ENCODE data around the gene CEP44.
"Not testable (repeated sequence)": the region's sequence is repeated elsewhere in the genome, so short reads cannot be mapped to it uniquely, and the experiment has no call there.

The CEP44 gene

DNA sequence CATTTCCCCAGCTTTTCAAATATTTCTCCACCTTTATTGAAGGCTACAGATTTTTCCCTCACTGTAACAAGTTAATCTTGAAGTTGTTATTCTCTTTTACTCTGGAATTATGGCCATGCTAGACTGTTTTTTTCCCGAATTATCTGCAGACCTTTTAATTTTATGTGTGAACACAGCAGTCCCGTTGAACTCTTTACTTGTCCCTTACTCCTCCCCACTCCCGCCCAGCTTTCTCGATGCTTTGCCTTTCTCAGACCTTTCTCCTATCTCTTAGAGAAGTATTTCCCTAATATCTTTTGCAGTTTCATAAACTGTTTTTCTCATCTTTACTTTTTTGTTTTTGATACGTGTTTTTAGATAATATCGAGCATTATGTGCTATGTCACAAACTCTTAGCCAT is 776 bp downstream of the CEP44 start:
- no peak for DNase-seq (ENCODE audit: low read depth)
- TF ChIP-seq, protein P1, sequence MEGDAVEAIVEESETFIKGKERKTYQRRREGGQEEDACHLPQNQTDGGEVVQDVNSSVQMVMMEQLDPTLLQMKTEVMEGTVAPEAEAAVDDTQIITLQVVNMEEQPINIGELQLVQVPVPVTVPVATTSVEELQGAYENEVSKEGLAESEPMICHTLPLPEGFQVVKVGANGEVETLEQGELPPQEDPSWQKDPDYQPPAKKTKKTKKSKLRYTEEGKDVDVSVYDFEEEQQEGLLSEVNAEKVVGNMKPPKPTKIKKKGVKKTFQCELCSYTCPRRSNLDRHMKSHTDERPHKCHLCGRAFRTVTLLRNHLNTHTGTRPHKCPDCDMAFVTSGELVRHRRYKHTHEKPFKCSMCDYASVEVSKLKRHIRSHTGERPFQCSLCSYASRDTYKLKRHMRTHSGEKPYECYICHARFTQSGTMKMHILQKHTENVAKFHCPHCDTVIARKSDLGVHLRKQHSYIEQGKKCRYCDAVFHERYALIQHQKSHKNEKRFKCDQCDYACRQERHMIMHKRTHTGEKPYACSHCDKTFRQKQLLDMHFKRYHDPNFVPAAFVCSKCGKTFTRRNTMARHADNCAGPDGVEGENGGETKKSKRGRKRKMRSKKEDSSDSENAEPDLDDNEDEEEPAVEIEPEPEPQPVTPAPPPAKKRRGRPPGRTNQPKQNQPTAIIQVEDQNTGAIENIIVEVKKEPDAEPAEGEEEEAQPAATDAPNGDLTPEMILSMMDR (IDR thresholded peaks at IDR 0.05; ENCODE audit: low read depth, low read length, missing control alignments) = no peak

DNA sequence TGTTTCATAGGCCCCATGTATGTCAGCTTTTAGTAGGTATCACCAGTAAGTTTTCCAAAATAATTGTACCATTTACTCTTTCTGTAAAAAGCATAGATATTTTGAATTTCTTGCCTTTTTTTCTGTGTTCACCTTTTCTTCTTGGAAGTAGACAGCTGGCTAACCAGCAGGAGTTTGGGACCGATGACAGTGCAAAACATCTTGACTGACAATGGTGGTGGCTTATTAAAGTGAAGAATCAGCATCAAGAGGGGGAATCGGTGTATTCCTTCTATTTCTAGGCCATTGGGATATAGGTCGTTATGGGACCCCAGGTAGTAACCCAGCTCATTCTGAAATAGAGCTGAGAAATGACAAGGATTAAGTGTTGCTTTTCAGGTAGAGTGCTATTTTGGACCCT is 3.2 kb downstream of the CEP44 start:
- no peak overlapping the region for H3K4me3 ChIP-seq (ENCODE audit: low read depth, low read length)
- TF ChIP-seq, protein P1 (IDR thresholded peaks at IDR 0.05; ENCODE audit: low read depth, low read length, missing control alignments) = no peak
- DNase-seq (ENCODE audit: low read depth) = no peak

More for the DNA sequence above, 776 bp downstream of the CEP44 start:
- H3K4me3 ChIP-seq (ENCODE audit: low read depth, low read length) = peak overlapping the region; percentile 95

DNA sequence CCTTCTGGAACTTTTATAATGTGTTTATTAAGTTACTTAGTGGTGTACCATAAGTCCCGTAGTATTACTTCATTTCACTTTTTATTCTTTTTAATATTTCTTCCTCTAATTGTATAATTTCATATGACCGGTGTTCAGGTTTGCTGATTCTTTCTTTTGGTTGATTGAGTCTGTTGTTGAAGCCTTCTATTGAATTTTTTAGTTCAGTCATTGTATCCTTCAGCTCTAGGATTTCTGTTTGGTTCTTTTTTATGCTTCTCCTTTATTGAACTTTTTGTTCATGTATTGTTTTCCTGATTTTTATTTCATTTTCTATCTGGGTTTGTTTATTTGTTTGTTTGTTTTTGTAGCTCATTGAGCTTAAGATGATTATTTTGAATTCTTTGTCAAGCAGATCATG is 8.8 kb downstream of the CEP44 start:
- no peak overlapping the region for H3K4me3 ChIP-seq (ENCODE audit: low read depth, low read length)
- TF ChIP-seq, protein P1 (IDR thresholded peaks at IDR 0.05; ENCODE audit: low read depth, low read length, missing control alignments) = no peak
- no peak for DNase-seq (ENCODE audit: low read depth)

- DNase-seq (ENCODE audit: low read depth); H3K4me3 ChIP-seq (ENCODE audit: low read depth, low read length): not testable (repeated sequence)
Measured at GRCh38 chr4:174294641-174295040, 10.9 kb downstream of the CEP44 start.

DNA sequence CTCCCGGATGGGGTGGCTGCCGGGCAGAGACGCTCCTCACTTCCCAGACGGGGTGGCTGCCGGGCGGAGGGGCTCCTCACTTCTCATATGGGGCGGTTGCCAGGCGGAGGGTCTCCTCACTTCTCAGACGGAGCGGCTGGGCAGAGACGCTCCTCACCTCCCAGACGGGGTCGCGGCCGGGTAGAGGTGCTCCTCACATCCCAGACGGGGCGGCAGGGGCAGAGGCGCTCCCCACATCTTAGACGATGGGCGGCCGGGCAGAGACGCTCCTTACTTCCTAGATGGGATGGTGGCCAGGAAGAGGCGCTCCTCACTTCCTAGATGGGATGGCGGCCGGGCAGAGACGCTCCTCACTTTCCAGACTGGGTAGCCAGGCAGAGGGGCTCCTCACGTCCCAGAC is 11.4 kb downstream of the CEP44 start:
- DNase-seq (ENCODE audit: low read depth) = not testable (repeated sequence)

GRCh38 chr4:174303687-174304086 is 20.0 kb downstream of the CEP44 start:
- no peak overlapping the region for H3K4me3 ChIP-seq (ENCODE audit: low read depth, low read length)
- TF ChIP-seq, protein P1 (IDR thresholded peaks at IDR 0.05; ENCODE audit: low read depth, low read length, missing control alignments) = no peak
- no peak for DNase-seq (ENCODE audit: low read depth)

More for the DNA sequence above, 11.4 kb downstream of the CEP44 start:
- not testable (repeated sequence) for H3K4me3 ChIP-seq (ENCODE audit: low read depth, low read length)

DNA sequence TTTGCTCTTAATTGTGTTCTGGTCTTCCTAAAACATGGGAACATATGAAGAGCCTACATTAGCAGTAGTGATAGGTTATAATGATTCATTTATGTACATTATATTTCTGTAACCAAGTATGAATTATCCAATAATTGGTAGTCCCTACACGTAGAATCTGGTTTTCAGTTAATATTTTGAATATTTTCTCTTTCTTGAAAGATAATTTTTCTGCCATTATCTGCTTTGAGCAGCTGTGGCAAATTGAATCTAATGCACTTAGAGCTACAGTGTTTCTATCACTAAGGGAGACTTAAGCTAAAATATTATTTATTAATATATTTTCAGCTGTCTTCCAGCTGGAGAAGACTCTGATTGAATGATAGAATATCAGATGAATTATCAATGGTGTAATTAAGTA is 21.0 kb downstream of the CEP44 start:
- no peak for DNase-seq (ENCODE audit: low read depth)
- TF ChIP-seq, protein P1 (IDR thresholded peaks at IDR 0.05; ENCODE audit: low read depth, low read length, missing control alignments) = no peak

DNA sequence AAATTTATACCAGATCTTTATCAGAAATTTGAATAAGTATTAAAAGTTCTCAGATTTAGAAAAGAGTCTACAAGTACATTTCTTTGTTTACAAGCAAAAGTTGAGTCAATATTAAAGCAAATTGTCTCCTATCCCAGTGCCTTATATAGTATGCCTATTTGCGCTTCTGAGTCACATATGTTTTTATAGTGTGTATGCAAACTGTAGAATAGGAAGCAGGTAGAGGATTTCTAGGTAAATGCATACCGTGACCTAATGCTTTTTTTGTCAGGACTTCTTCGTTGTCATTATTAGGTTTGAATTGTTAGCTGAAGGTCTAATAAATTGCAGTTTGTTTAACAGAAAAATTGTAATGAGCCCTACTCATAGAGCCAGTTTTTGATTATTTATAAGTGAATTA is 22.2 kb downstream of the CEP44 start:
- no peak overlapping the region for H3K4me3 ChIP-seq (ENCODE audit: low read depth, low read length)
- TF ChIP-seq, protein P1 (IDR thresholded peaks at IDR 0.05; ENCODE audit: low read depth, low read length, missing control alignments) = no peak
- DNase-seq (ENCODE audit: low read depth) = no peak

More for the DNA sequence above, 21.0 kb downstream of the CEP44 start:
- H3K4me3 ChIP-seq (ENCODE audit: low read depth, low read length) = no peak overlapping the region

Data from GM12864 (cell line).